GM21786 (cell line): Measurements from ENCODE around the gene STIM1.
A peak's percentile ranks its signal among the peaks of the same experiment; 100 is the strongest.

Source experiments
- ATAC-seq: cut with Tn5 transposase; IDR thresholded peaks from one replicate; pipeline ENCODE4 v1.9.1; 2021; ENCODE audit not compliant: unreplicated experiment

STIM1 gene

GRCh38 chr11:3909901-3910300 lies 54.4 kb downstream of the STIM1 start:
- ATAC-seq, result no peak

DNA sequence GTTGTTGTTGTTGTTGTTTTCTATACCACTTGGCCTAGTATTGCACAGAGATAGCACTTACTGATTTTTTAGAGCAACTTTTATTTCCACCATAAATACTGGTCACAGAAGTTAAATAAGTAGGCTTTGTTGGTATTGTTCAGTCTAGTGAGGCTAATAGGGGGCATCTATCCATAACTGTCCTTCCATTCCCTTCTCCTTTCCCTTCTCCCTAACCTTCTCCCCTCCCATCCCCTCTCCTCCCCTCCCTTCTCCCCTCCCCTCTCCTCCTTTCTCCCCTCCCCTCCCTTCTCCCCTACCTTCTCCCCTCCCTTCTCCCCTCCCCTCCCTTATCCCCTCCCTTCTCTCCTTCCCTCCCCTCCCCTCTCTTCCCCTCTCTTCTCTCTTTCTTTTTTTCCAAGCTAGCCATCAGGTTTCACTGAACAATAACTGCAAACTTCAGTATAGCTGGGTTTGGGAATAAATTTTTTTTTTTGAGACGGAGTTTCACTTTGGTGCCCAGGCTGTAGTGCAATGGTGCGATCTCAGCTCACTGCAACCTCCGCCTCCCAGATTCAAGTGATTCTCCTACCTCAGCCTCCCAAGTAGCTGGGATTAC lies 56.5 kb downstream of the STIM1 start:
- ATAC-seq, result no peak

- ATAC-seq, result no peak
Measured at GRCh38 chr11:3913921-3914320, 58.5 kb downstream of the STIM1 start.

- ATAC-seq, result no peak
Measured at GRCh38 chr11:3914805-3915204, 59.3 kb downstream of the STIM1 start.

- no peak for ATAC-seq
Measured at GRCh38 chr11:3916962-3917361, 61.5 kb downstream of the STIM1 start.

GRCh38 chr11:3920148-3920852 lies 64.8 kb downstream of the STIM1 start:
- ATAC-seq, result peak; percentile 51

DNA sequence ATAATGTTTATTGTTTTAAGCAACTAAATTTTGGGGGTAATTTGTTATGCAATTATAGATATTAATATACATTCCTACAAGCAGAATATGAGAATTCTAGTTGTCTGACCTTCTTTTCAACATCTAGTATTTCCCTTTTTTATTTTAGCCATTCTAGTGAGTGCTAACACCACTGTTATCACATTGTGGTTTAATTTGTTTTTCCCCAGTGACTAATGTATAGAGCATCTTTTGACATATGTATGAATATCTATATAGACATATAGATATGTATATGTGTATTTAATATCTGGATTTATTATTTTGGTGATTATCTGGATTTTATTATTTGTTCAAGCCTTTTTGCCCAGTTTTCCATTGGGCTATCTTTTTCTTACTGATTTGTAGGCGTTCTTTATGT lies 66.6 kb downstream of the STIM1 start:
- ATAC-seq, result no peak

DNA sequence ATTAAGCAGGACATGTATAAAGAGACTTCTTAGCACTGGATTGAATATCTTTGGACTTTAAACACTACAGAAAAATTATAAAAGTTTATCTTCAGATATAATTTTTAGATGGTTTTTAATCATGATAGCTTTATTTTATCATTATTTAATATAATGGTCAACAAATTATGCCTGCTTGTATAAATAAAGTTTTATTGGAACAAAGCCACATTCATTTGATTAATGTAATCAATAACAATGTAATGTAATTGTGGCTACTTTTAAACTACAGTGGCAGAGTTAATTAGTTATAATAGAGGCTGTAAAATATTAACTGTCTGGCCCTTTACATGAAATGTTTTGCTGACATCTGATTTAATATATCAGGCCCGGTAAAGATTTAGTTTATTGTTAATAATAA lies 70.0 kb downstream of the STIM1 start:
- no peak for ATAC-seq

- no peak for ATAC-seq
Measured at GRCh38 chr11:3926458-3927095, 71.1 kb downstream of the STIM1 start.

GRCh38 chr11:3927129-3927796 lies 71.8 kb downstream of the STIM1 start:
- peak; percentile 14 for ATAC-seq

DNA sequence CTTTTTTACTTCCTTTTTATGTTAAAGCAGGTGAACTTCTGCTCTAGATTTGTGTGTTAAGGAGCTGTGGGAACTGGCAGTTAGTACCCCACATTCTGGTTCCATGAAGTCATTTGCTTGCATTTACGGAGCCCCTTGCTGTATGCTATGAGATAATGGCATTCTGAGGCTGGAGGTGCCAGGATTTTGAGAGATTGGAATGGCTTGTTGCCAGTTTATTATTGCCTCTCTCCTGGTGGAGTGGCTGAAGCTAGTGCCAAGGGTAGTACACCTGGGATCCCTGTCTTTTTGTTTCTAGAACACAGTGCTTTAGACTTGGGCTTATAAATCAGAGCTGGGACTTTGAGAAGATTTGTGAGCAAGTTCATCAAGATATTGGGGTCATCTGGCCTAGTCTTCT lies 73.8 kb downstream of the STIM1 start:
- ATAC-seq, result no peak

DNA sequence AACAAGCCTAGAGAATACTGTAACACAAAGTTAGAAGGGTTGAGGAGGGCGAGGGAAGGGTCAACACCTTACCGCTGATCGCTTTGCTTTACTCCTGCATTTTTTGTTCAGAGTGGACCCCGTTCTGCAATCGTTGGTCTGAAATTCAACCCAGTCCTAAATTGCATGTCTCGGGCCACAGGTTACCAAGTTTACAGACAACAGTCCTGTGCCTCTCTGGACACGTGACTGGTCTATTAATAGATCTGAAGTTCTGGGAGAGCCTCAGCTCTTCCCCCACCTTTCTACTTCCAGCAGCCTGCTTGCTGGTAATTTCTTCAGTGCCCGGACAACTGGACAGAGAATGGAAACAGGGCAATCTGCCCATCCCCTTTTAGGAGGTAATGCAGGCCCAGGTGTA lies 74.2 kb downstream of the STIM1 start:
- no peak for ATAC-seq

GRCh38 chr11:3932698-3933097 lies 77.2 kb downstream of the STIM1 start:
- ATAC-seq, result no peak

GRCh38 chr11:3933165-3933628 lies 77.7 kb downstream of the STIM1 start:
- ATAC-seq, result no peak

- no peak for ATAC-seq
Measured at GRCh38 chr11:3934658-3935057, 79.2 kb downstream of the STIM1 start.

DNA sequence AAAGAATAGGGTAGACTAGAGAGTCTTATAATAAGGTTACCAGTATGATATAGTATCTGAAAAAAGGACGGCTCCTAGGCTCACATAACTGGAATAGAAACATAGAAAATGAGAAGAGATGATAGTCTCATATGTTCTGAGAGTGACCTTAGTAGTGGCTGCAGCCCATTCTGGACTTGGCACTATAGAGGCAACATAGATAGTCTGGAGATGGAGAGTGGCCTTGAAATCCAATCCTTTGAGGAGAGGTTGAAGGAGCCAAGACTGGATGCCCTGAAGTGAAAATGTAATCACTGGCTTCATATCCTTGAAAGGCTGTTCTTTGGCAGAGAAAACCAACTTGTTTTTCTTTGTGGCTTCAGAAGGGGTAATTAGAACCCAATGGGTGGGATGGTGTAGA lies 81.1 kb downstream of the STIM1 start:
- no peak for ATAC-seq

DNA sequence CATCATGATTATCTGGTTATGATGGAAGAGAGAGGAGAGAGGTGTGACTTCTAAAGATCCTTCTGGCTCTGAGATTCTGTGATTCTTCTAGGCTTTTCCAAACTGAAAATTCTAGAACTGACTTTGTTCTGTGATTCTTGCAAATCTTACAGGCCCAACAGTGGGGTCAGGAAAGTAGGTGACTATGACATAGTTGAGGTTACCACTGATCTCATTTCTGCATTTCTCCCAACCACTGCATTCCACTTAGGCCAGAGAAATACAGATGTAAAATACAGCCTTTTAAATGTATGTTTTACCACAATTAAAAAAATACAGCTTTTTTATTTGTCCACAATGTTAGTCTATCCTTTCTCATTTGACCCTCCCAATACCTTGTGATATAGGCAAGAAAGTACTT lies 83.7 kb downstream of the STIM1 start:
- ATAC-seq, result no peak

GRCh38 chr11:3939651-3940190 lies 84.3 kb downstream of the STIM1 start:
- ATAC-seq, result no peak

GRCh38 chr11:3942160-3942955 lies 86.9 kb downstream of the STIM1 start:
- peak; percentile 40 for ATAC-seq

DNA sequence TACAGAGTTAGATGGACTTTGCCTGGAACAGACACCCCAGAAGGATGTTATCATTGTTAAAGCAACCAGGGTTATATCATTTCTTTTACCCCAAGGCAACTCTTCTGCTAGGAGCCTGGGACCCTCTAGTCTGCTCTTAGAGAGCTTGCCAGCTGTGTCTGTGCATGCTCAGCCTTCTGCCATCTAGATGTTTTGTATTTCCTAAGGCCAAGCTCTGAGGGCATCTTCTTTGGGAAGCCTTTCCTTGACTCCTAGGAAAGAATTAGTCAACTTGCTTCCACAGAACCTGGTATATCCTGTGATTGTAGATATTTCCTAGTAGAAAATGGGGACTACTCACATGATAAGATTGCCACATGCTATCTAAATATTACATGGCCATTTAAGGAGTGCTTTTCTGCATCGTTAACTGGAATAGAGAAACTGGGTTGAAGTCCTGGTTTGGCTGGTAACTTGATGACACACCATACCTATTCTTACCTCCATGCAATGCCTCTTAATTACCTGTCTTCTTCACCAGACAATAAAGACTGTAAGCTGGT lies 87.6 kb downstream of the STIM1 start:
- peak; percentile 4 for ATAC-seq
